K562 (cell line): ENCODE measurements around the gene C22orf39. TPM values are rescaled to one million over a fixed set of nuclear protein-coding genes. Genes with fewer than 3 reads are reported as not detected.
A peak's percentile ranks its signal among the peaks of the same experiment; 100 is the strongest.

Source experiments
- CC2D1A ChIP-seq: fragments of 450-650 bp; IDR thresholded peaks from 2 replicates; pipeline ENCODE4 v1.6.1; 2017; ENCODE audit warnings: mild to moderate bottlenecking
- CREM ChIP-seq: IDR thresholded peaks from 2 replicates; pipeline ENCODE4 v1.6.1; 2014; ENCODE audit warnings: antibody characterized with exemption, low read depth
- DPF2 ChIP-seq: fragments of 450-650 bp; IDR thresholded peaks from 2 replicates; pipeline ENCODE4 v1.6.1; 2016
- ELF1 ChIP-seq: fragments of 200-800 bp; sonication (Bioruptor generic); IDR thresholded peaks from 2 replicates; pipeline ENCODE4 v1.6.1; 2016; ENCODE audit warnings: missing genetic modification characterization, missing compliant biosample characterization
- ETV5 ChIP-seq: sonication (generic); formaldehyde crosslinking; IDR thresholded peaks from 2 replicates; pipeline ENCODE4 v1.4.0; 2020; ENCODE audit warnings: low read depth, mild to moderate bottlenecking, missing genetic modification reagents
- FOXJ2 ChIP-seq: fragments of 200-800 bp; sonication (Bioruptor generic); IDR thresholded peaks from 2 replicates; pipeline ENCODE4 v1.6.1; 2016; ENCODE audit warnings: missing genetic modification characterization, missing compliant biosample characterization
- KLF13 ChIP-seq: fragments of 450-650 bp; IDR thresholded peaks from 2 replicates; pipeline ENCODE4 v1.6.1; 2016; ENCODE audit warnings: missing genetic modification characterization, low read depth, mild to moderate bottlenecking, missing compliant biosample characterization, moderate library complexity, borderline replicate concordance
- MEF2D ChIP-seq: conservative IDR thresholded peaks from 2 replicates; pipeline ENCODE4 v1.6.1; 2016; ENCODE audit warnings: low read depth, missing genetic modification characterization, missing compliant biosample characterization
- MITF ChIP-seq: IDR thresholded peaks from 2 replicates; pipeline ENCODE4 v1.6.1; 2014; ENCODE audit warnings: antibody characterized with exemption
- MXI1 ChIP-seq: IDR thresholded peaks from 2 replicates; pipeline ENCODE4 v1.6.1; 2011; ENCODE audit warnings: low read depth, mild to moderate bottlenecking, improper control_type of control experiment, low read length
- MYBL2 ChIP-seq, 2 experiments: fragments of 450-650 bp in 1 of 2; sonication (generic) in 1 of 2; formaldehyde crosslinking in 1 of 2; IDR thresholded peaks; 2 replicates each; pipeline versions ENCODE4 v1.6.1 to v1.8.1; 2017 to 2022; ENCODE audit warnings: borderline replicate concordance in 1 of 2, inconsistent platforms in 1 of 2, low read depth in 1 of 2, mild to moderate bottlenecking in 1 of 2, missing genetic modification reagents in 1 of 2, moderate library complexity in 1 of 2
- NUFIP1 ChIP-seq: fragments of 450-650 bp; IDR thresholded peaks from 2 replicates; pipeline ENCODE4 v1.6.1; 2018; ENCODE audit not compliant: partially characterized antibody
- PBX2 ChIP-seq, 2 experiments: IDR thresholded peaks in 1 of 2; conservative IDR thresholded peaks in 1 of 2; 2 replicates each; pipeline ENCODE4 v1.6.1; 2016; ENCODE audit warnings: low read depth in 2 of 2, mild to moderate bottlenecking in 1 of 2, missing compliant biosample characterization in 1 of 2, missing genetic modification characterization in 1 of 2, moderate library complexity in 1 of 2
- RBM39 ChIP-seq: fragments of 200-400 bp; formaldehyde crosslinking; optimal IDR thresholded peaks from 2 replicates; pipeline ENCODE3; 2018; ENCODE audit warnings: low read depth, low read length
- SMC3 ChIP-seq: conservative IDR thresholded peaks from 2 replicates; pipeline ENCODE4 v1.6.1; 2011; ENCODE audit warnings: low read depth, low read length, improper control_type of control experiment; ENCODE audit not compliant: insufficient read depth
- STAT5B ChIP-seq: fragments of 250-450 bp; sonication (Bioruptor Pico); IDR thresholded peaks from 2 replicates; pipeline ENCODE4 v1.8.0; 2021; ENCODE audit warnings: mild to moderate bottlenecking, inconsistent platforms
- SUPT5H ChIP-seq: fragments of 450-650 bp; IDR thresholded peaks from 2 replicates; pipeline ENCODE4 v1.6.1; 2016
- TRIM24 ChIP-seq, 2 experiments: fragments of 450-650 bp; IDR thresholded peaks; 2 replicates each; pipeline ENCODE4 v1.6.1; 2016
- ZKSCAN8 ChIP-seq: fragments of 200-800 bp; sonication (Bioruptor generic); IDR thresholded peaks from 2 replicates; pipeline ENCODE4 v1.6.1; 2016; ENCODE audit warnings: missing genetic modification characterization, missing compliant biosample characterization
- ZNF263 ChIP-seq: sonication (generic); formaldehyde crosslinking; IDR thresholded peaks from 2 replicates; pipeline ENCODE4 v1.8.0; 2022; ENCODE audit warnings: mild to moderate bottlenecking, missing genetic modification reagents, borderline replicate concordance
- ZNF311 ChIP-seq: fragments of 250-450 bp; sonication (Bioruptor Pico); IDR thresholded peaks from 2 replicates; pipeline ENCODE4 v1.4.0; 2020; ENCODE audit warnings: mild to moderate bottlenecking, moderate library complexity
- ZNF740 ChIP-seq, 3 experiments: fragments of 200-800 bp in 1 of 3; sonication (Bioruptor generic) in 1 of 3; sonication (generic) in 1 of 3; formaldehyde crosslinking in 1 of 3; IDR thresholded peaks; 2 replicates each; pipeline versions ENCODE4 v1.6.1 to v1.8.0; 2016 to 2022; ENCODE audit warnings: mild to moderate bottlenecking in 2 of 3, missing compliant biosample characterization in 2 of 3, missing genetic modification characterization in 2 of 3, missing genetic modification reagents in 1 of 3
- polyA plus RNA-seq, 8 experiments: library from polyadenylated mRNA; depleted of rRNA in 4 of 8; stranded (reverse) in 5 of 8; unstranded in 3 of 8; fragments of >200 nt; fragmentation: Nextera tagmentation in 2 of 8; fragmentation: Illumina TruSeq in 1 of 8; extraction: Ambion mirVana in 2 of 8; extraction: Trizol in 1 of 8; gene quantifications; 2 replicates each; pipeline versions ENCODE4 v1.2.1 to v1.2.3, GENCODE V29; 2011 to 2014; ENCODE audit warnings: inconsistent platforms in 1 of 8, missing spikeins in 1 of 8
- total RNA-seq, 7 experiments: library from RNA; depleted of rRNA in 6 of 7; stranded (reverse); fragments of >200 nt in 6 of 7; fragmentation: Illumina TruSeq in 2 of 7; extraction: Trizol in 2 of 7; gene quantifications; 2 replicates each; pipeline versions ENCODE4 v1.2.1 to v1.2.3, GENCODE V29; 2011 to 2021; ENCODE audit warnings: low replicate concordance in 1 of 7

The C22orf39 gene
- total and polyA plus RNA-seq, 9 of the 15 experiments (the other 6 are each of a cell fraction or from before 2014, with no cell fraction given), result 20.4 to 139 (median 66.8) TPM

- TF ChIP-seq MITF (no peak), TRIM24 (IDR thresholded peaks at IDR 0.05) (no peak), ELF1 (tag) (no peak), ZNF740 (CRISPR knock-in tag; IDR thresholded peaks at IDR 0.05) (no peak), ZNF740 (tag; IDR thresholded peaks at IDR 0.05) (0 out of 4 replicates have a peak, but pooled peaks of 1 of the 2 experiments have one; percentile 5), MXI1 (peak; percentile 91), NUFIP1 (no peak), CC2D1A (no peak), RBM39 (no peak), DPF2 (peak; percentile 77), ZNF263 (CRISPR knock-in tag) (no peak), MYBL2 (IDR thresholded peaks at IDR 0.05; ENCODE audit: low read depth) (no peak), MYBL2 (CRISPR knock-in tag; IDR thresholded peaks at IDR 0.05; ENCODE audit: borderline replicate concordance) (no peak), KLF13 (tag) (no peak), SUPT5H (no peak), FOXJ2 (no peak), SMC3 (0 out of 2 replicates have a peak, but pooled peaks have one; percentile 31), STAT5B (CRISPR knock-in tag) (no peak), PBX2 (CRISPR knock-in tag; IDR thresholded peaks at IDR 0.05; ENCODE audit: low read depth) (no peak), PBX2 (tag; conservative IDR thresholded peaks at IDR 0.05; ENCODE audit: low read depth) (peak; percentile 42), ETV5 (no peak), MEF2D (tag) (0 out of 2 replicates have a peak, but pooled peaks have one; percentile 59), ZNF311 (peak; percentile 83), CREM (no peak), ZKSCAN8 (CRISPR knock-in tag) (peak; percentile 94; the same call in 1 of the 2 replicates)
Measured at GRCh38 chr22:19419464-19420178, 27.9 kb downstream of the C22orf39 start (continued).
